ENCODE results near the gene PSMA8. TPM values are rescaled to one million over a fixed set of nuclear protein-coding genes. Genes with fewer than 3 reads are reported as not detected.
A peak's percentile ranks its signal among the peaks of the same experiment; 100 is the strongest.
"Not testable (repeated sequence)": the region's sequence is repeated elsewhere in the genome, so short reads cannot be mapped to it uniquely, and the experiment has no call there.

Gene PSMA8
- total RNA-seq (2014; rRNA removed; shearing (Covaris generic)): not detected in 2 replicates

DNA sequence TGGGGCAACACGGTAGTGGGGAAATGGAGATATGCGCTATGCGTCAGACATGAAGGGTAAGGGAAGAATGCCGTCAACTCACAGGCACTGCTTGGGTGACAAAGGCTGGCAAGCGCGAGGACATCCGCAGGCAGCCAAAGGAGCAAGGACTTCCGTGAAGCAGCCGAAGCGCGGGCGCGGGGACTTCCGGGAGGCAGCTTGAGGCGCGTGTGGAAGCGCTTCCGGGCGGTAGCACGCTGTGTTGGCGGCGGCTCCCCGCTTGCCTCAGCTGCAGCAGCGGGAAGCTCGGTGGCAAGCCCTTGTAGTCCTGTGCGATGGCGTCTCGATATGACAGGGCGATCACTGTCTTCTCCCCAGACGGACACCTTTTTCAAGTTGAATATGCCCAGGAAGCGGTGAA is at the start of gene PSMA8:
Gene PSMA8, plus strand, starts transcription at position 218 of the 400 bp plus-strand sequence. Its CDS starts 97 bp downstream, at position 315.
- in situ Hi-C loops (cut with HindIII; ENCODE audit: low sequenced_read_pairs): no loop called here
- no peak for DNase-seq (ENCODE audit: low spot score)

DNA sequence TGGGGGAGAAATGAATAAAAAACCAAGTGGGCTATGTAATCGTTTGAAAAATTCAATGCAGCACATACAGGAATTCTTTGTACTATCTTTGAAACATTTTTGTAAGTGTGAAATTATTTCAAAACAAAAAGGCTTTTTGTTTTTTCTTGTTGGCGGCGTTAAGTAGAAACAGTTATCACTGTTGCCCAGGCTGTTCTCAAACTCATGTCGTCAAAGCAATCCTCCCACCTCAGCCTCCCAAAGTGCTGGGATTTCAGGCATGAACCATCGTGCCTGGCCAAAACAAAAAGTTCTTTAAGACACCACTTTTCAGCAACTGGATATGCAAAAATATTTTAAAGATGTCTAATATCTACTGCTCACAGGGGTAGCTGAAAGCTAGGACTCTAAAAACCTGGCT is 48.6 kb upstream of the PSMA8 start:
- no peak for DNase-seq (ENCODE audit: low spot score)
- in situ Hi-C loops (cut with HindIII; ENCODE audit: low sequenced_read_pairs): no loop called here

DNA sequence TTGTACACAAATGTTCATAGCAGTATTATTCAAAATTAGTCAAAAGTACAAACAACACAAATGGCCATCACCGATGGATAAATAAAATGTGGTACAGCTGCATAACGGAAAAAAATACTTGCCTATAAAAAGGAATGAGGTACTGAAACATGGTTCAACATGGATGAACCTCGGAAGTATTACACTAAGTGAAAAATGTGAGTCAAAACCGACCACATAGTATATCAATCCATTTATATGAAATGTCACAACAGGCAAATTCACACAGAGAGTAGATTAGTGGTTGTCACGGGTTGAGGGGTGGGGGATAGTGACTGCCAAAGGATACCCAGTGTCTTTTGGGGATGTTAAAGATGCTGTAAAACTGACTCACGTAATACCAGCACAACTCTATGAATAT is 46.7 kb upstream of the PSMA8 start:
- in situ Hi-C loops (cut with HindIII; ENCODE audit: low sequenced_read_pairs): no loop called here

DNA sequence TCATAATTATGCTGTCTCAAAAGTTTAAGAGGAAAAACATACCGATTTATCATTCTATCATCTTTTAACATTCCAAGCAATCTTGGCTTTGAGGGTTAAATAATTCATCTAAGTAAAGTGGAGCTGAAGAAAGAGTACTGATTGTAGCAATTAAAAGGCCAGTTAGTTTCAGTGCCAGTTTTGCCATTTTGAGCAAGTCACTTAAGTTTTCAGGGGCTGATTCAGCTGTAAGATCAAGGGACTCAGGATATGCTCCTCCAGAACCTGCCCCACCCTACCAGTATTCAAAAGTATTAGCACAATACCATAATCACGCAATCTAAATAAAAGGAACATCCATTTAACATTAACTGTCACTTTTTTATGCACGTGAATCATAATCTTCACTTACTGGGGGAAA is 45.2 kb upstream of the PSMA8 start:
- DNase-seq (ENCODE audit: low spot score): no peak
- in situ Hi-C loops (cut with HindIII; ENCODE audit: low sequenced_read_pairs): no loop called here

More for the DNA sequence above, 46.7 kb upstream of the PSMA8 start:
- DNase-seq (ENCODE audit: low spot score): no peak

DNA sequence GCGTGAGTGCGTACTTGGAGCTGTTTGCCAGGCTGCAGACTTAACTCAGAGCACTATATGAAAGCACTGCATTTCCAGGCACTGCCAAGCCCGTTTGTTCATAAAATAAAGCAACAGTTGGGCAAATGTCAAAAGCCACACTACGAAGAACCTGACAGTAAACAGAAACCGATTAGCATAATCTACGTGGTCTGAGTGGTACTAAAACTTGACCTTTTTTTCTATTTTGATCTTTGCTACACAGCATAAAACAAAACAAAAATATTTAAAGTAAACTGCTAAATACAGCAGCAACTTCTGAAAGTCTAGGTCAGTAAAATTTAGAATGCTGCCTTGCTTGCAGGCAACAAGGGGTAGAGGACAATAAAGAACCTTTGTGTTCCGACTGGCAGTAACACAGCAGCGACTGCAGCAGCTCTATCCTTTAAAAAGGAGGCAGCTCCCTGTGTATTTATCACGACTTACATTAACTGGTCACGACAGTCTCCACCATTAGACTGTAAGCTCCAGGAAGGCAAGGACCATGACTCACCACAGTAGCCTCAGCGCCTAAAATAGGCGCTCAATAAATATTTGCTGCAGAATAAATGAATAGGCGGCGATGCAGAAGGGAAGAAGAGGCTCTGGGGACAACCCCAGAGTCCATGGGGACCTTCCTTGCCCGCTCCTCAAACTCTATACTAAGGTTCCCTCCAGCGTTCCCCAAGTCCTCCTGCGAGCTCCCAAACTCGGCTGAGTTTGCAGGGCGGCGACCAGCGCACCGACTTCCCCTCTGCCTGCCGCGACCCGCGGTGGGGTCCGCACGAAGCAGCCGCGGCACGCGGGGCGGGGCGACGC is 44.2 kb upstream of the PSMA8 start:
- peak; percentile 22 for DNase-seq (ENCODE audit: low spot score)
- in situ Hi-C loops (cut with HindIII; ENCODE audit: low sequenced_read_pairs): no loop called here

DNA sequence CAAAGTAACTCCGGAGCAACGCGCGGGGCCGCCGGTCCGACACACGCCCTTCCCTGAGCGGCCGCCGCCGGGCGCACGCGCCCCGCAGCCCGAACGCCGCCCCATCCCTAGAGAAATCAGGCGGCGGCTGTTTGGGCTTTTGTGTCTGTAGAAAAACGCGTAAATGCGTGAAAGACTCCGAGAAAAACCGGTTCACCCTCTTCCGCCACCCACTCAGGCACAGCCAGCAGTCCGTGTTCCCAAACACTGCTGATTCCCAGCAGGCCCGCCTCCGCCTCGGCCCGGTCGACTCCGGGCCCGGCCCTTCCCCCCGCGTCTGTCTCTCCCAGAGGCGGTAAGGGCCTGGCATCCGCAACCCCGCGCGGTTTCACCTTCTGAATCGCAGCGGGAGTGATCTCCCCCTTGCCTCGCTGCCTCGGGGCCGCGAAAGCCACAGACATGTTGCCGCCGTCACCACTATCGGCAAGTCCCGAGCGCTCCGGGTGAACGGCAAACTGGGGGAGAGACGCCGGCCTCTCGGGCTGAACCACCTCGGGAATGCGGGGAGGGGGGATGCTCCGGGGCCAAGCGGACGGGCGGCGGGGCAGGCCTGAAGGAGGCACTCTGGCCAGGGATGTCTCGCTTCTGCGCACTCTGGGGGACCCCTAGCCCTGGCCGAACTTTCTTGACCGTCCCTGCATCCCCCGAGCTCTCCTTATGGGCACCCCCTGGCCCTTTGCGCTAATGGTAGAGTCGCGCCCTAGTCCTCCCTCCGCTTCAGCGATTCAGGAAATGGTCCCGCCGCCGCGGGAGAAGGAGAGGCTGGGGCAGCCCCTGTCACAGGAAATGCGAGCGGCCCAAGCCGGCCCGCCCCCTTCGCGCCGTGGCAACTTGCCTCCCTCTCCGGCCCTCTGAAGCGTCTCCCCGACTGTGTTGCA is 43.3 kb upstream of the PSMA8 start, which contains the start of gene SS18:
Gene SS18, minus strand, starts transcription at position 484 of the 917 bp plus-strand sequence. Its CDS starts 44 bp downstream, at position 440.
- in situ Hi-C loops (cut with HindIII; ENCODE audit: low sequenced_read_pairs): no loop called here

DNA sequence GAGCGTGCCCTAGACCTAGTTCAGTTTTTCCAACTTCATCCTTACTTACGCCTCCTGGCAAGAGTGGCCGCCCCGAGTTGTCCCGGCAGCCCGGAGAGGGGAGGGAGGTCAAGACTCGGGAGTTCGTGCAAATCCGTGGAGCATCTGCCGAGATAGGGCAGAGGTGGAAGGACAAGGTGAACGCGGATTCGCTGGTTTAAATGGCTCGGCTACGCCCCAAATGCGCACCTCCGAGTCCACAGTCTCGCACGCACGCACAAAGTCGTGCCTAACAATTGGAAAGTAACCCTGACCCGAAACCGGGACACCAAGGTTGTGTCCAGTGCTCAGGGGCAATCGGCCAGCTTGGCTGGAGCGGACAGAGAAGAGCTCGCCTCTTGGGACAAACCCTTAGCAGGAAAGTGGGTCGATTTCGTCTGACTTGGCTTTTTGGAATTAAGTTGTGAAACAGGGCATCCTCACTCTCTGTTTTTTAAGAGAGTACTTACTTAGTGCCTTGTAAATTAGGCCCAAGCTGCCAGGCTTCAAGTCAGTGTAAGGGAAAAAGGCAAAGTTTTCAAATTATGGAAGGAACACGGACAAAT is 42.5 kb upstream of the PSMA8 start:
- in situ Hi-C loops (cut with HindIII; ENCODE audit: low sequenced_read_pairs): no loop called here
- no peak for DNase-seq (ENCODE audit: low spot score)

More for the DNA sequence above, 43.3 kb upstream of the PSMA8 start, which contains the start of gene SS18:
- DNase-seq (ENCODE audit: low spot score): peak; percentile 92

DNA sequence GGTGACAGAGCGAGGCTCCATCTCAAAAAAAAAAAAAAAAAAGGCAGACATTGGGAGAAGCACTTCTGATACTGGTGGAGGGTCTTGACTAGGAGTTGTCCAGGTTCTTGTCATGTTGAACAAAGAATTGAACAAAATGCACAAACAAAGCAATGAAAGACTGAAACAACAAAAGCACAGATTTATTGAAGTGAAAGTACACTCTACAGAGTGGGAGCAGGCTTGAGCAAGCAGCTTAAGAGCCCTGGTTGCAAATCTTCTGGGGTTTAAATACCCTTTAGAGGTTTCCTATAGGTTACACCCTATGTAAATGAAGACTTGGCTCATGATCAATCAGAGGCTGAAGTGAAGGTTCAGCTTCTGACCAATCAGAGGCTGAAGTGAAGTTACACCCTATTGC is 36.8 kb upstream of the PSMA8 start:
- in situ Hi-C loops (cut with HindIII; ENCODE audit: low sequenced_read_pairs): no loop called here
- DNase-seq (ENCODE audit: low spot score): no peak

DNA sequence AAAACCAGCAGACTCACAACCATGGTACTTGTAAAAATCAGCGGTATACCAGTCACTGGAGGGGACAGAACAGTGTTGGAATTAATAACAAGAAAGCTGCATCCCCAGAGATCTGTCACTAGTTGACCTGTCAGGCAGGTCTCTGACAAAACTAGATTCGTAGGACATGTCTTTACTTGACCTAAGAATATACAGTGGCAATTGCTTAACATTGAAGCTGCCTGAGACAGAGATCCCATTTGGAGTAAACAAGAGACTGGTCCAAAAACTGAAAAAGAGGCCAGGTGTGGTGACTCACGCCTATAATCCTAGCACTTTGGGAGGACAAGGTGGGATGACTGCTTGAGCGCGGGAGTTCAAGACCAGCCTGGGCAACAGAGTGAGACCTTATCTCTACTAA is 36.1 kb upstream of the PSMA8 start:
- no peak for DNase-seq (ENCODE audit: low spot score)
- in situ Hi-C loops (cut with HindIII; ENCODE audit: low sequenced_read_pairs): no loop called here

DNA sequence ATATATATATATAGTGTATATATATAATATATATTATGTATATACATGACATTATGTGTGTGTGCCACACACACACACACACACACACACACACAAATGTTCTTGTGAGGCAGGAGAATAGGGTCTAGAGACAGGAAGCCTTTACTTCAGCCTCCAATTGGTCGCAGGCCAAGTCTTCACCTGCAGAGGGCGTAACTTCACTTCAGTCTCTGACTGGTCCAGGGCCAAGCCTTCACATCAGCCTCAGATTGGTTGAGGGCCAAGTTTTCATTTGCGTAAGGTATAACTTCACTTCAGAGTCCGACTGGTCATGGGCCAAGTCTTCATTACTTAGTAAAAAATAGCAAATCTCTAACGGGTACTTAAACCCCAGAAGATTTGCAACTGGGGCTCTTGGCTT is 30.1 kb upstream of the PSMA8 start:
- peak; percentile 7 for DNase-seq (ENCODE audit: low spot score)
- in situ Hi-C loops (cut with HindIII; ENCODE audit: low sequenced_read_pairs): no loop called here

DNA sequence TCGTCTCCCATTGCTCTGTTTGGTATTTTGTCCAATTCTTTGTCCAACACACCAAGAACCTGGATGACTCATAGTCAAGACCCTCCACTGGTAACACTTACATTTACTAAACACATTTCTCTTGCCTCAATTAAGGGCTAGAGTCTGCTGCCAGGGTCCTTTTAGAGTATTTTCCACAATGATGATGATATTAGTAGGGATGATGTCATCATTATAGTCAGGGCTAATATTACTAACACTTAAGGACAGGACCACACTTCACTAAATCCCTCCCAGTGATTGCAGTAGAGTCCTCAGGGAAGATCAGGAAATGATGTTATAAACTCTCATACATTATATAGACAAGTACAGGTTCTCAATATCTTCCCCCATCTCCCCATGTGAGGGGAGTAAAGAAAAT is 29.6 kb upstream of the PSMA8 start:
- no peak for DNase-seq (ENCODE audit: low spot score)
- in situ Hi-C loops (cut with HindIII; ENCODE audit: low sequenced_read_pairs): no loop called here

DNA sequence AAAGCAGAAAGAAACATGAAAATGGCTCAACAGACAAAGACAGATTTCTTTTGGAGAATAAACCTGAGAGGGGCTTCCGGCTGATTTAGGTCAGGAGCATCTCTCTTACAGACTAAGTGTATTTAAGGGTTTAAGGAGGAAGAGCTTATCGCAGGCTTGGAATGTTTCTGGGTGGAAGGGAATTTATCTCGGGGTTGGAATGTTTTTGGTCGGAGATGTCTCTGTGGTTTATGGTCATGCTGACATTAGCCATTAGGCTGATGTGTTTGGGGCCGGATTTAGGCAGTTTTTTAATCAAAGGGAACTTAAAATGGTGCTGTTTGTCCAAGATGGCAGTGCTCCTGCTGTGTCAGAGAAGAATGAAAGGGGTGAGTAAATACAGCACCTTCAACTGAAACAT is 14.4 kb upstream of the PSMA8 start:
- in situ Hi-C loops (cut with HindIII; ENCODE audit: low sequenced_read_pairs): no loop called here
- DNase-seq (ENCODE audit: low spot score): no peak

DNA sequence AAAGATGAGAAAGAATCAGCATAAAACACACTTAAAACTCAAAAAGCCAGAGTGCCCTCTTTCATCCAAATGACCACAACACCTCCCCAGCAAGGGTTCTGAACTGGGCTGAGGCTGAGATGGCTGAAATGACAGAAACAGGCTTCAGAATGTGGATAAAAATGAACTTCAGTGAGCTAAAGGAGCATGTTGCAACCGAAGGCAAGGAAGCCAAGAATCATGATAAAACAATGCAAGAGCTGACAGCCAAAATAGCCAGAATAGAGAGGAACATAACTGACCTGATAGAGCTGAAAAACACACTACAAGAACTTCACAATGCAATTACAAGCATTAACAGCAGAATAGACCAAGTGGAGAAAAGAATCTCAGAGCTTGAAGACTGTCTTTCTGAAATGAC is 12.2 kb upstream of the PSMA8 start:
- no peak for DNase-seq (ENCODE audit: low spot score)
- in situ Hi-C loops (cut with HindIII; ENCODE audit: low sequenced_read_pairs): no loop called here

DNA sequence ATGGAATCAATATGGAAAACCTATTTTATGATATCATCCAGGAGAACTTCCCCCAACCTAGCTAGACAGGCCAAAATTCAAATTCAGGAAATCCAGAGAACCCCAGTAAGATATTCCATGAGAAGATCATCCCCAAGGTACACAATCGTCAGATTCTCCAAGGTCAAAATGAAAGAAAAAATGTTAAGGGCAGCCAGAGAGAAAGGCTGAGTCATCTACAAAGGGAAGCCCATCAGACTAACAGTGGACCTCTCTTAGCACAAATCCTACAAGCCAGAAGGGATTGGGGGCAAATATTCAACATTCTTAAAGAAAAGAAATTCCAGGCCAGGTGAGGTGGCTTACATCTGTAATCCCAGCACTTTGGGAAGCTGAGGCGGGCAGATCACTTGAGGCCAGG is 11.7 kb upstream of the PSMA8 start:
- DNase-seq (ENCODE audit: low spot score); in situ Hi-C loops (cut with HindIII; ENCODE audit: low sequenced_read_pairs): not testable (repeated sequence)

DNA sequence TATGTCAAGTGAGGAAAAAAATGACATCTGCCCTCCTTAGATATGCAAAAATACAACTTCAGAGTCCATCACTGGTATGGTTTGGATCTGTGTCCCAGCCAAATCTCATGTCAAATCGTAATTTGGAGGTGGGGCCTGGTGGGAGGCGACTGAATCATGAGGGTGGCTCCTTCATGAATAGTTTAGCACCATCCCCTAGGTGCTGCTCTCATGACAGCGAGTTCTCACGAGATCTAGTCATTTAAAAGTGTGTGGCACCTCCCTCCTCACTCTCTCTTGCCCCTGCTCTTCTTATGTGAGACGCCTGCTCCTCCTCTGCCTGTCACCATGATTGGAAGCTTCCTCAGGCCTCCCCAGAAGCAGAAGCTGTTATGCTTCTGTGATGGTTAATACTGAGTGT is 5.9 kb upstream of the PSMA8 start:
- in situ Hi-C loops (cut with HindIII; ENCODE audit: low sequenced_read_pairs): no loop called here
- no peak for DNase-seq (ENCODE audit: low spot score)

DNA sequence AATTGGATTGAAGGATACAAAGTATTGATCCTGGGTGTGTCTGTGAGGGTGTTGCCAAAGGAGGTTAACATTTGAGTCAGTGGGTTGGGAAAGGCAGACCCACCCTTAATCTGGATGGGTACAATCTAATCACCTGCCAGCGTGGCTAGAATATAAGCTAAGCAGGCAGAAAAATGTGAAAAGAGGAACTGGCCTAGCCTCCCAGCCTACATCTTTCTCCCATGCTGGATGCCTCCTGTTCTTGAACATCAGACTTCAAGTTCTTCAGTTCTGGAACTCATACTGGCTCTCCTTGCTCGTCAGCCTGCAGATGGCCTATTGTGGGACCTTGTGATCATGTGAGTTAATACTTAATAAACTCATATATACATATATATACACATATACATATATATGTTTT is 5.5 kb upstream of the PSMA8 start:
- DNase-seq (ENCODE audit: low spot score); in situ Hi-C loops (cut with HindIII; ENCODE audit: low sequenced_read_pairs): not testable (repeated sequence)

DNA sequence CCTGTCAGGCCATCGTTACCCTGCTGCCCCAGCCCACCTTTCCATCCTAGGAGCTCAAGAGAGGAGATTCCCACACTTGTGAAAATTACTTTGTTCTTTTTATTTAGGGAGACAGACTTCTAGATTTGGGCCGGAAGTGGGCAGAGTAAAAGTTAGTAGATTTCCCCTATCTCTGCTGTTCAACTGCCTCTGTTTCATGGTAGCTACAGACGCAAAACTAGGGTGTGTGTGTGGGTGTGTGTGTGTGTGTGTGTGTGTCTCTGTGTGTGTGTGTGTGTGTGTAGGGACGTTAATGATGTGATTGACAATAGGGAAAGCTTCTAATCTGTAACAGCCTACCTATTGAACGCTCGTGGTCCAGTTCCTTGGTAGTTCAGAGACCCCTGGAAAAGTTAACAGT is 438 bp downstream of the PSMA8 start:
- no peak for DNase-seq (ENCODE audit: low spot score)
- in situ Hi-C loops (cut with HindIII; ENCODE audit: low sequenced_read_pairs): no loop called here

DNA sequence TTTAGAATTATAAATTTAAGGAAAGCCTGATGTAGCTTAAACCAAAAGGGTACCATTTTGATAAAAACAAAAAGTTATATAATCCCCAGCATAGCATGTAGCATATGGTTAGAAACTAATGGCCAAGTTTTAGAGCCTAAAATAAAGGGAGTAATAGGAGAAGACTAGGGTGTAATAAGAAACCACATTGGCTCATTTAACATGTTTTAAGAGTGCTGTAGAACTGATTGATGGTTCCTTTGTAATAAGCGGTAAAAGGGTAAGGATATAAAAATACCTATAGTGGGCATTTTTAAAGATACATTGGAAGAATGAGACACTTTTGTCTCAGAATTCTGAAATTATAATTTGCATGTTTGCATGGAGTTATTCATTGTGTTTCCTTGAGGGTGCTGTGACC is 1.9 kb downstream of the PSMA8 start:
- in situ Hi-C loops (cut with HindIII; ENCODE audit: low sequenced_read_pairs): no loop called here
- DNase-seq (ENCODE audit: low spot score): no peak

DNA sequence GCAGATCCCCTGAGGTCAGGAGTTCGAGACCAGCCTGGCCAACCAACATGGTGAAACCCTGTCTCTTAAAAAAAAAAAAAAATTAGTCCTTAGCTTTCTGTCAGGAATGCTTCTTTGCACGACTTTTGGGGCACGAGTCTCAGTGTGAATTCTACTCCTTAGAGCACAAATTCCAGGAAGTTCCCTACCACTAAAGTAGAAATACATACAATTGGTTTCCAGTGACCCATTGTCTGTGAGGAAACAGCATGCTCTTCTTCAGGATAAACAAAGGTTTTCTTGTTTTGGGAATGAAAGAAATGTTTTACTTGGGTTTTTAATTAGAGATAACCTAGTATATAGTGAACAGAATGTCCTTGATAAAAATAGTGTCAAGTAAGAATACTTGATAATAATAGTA is 23.7 kb downstream of the PSMA8 start:
- no peak for DNase-seq (ENCODE audit: low spot score)
- in situ Hi-C loops (cut with HindIII; ENCODE audit: low sequenced_read_pairs): no loop called here

DNA sequence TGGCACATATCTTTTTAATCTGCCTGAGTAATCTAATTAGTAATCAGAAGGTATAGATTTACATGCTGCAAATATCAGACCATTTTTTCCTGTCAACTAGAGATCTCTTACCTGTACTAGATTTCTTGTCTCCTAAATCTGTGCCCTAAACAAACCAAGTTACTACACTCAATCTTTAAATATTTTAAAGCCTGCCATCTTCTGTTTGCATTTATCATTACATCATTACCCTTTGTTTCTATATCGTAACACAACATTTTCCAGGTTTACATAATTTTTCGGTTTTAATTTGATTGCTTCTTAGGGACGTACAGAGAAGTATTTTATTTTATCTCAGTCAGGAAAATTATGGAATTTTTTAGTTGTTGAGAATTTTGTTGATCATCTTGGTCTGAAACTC is 25.7 kb downstream of the PSMA8 start:
- in situ Hi-C loops (cut with HindIII; ENCODE audit: low sequenced_read_pairs): no loop called here
- DNase-seq (ENCODE audit: low spot score): peak; percentile 5
